H9 (cell line): ENCODE measurements around the gene MPHOSPH10. TPM values are rescaled to one million over a fixed set of nuclear protein-coding genes. Genes with fewer than 3 reads are reported as not detected.

Experiments used
- DNase-seq: peaks from one replicate; pipeline ENCODE4 v3.0.0-alpha.2; 2017
- H2AFZ ChIP-seq: one replicate; pipeline ENCODE4 v1.6.1; 2013; ENCODE audit warnings: mild to moderate bottlenecking, low read length, control low read depth, moderate library complexity
- H2AK5ac ChIP-seq: 2 replicates; pipeline ENCODE4 v1.6.1; 2013; ENCODE audit warnings: low read length, control low read depth, mixed read lengths; ENCODE audit not compliant: insufficient read length
- H2BK120ac ChIP-seq: one replicate; pipeline ENCODE4 v1.6.1; 2013; ENCODE audit warnings: low read depth, mild to moderate bottlenecking, low read length, control low read depth, inconsistent platforms; ENCODE audit not compliant: poor library complexity, severe bottlenecking
- H2BK12ac ChIP-seq: 2 replicates; pipeline ENCODE4 v1.6.1; 2013; ENCODE audit warnings: low read length, control low read depth, mixed read lengths, low read depth; ENCODE audit not compliant: insufficient read length
- H2BK15ac ChIP-seq: 2 replicates; pipeline ENCODE4 v1.6.1; 2013; ENCODE audit warnings: low read depth, low read length, control low read depth
- H2BK20ac ChIP-seq: one replicate; pipeline ENCODE4 v1.6.1; 2013; ENCODE audit warnings: low read depth, mild to moderate bottlenecking, low read length, control low read depth, inconsistent platforms; ENCODE audit not compliant: poor library complexity, severe bottlenecking
- H2BK5ac ChIP-seq: 2 replicates; pipeline ENCODE4 v1.6.1; 2013; ENCODE audit warnings: low read length, control low read depth, mixed read lengths; ENCODE audit not compliant: insufficient read length
- H3K14ac ChIP-seq: 2 replicates; pipeline ENCODE4 v1.6.1; 2013; ENCODE audit warnings: low read length, control low read depth; ENCODE audit not compliant: insufficient read depth
- H3K18ac ChIP-seq: 2 replicates; pipeline ENCODE4 v1.6.1; 2013; ENCODE audit warnings: low read depth, mild to moderate bottlenecking, mixed read lengths, low read length, control low read depth; ENCODE audit not compliant: insufficient read length
- H3K23ac ChIP-seq: 2 replicates; pipeline ENCODE4 v1.6.1; 2013; ENCODE audit warnings: low read length, control low read depth, mixed read lengths, low read depth; ENCODE audit not compliant: insufficient read length
- H3K23me2 ChIP-seq: 2 replicates; pipeline ENCODE4 v1.6.1; 2013; ENCODE audit warnings: low read depth, mild to moderate bottlenecking, mixed read lengths, low read length, control low read depth; ENCODE audit not compliant: insufficient read length, poor library complexity, severe bottlenecking
- H3K27ac ChIP-seq: 2 replicates; pipeline ENCODE4 v1.5.1; 2013; ENCODE audit warnings: low read length, control low read depth, mixed read lengths, low read depth; ENCODE audit not compliant: insufficient read length
- H3K27me3 ChIP-seq: 2 replicates; pipeline ENCODE4 v1.6.1; 2013; ENCODE audit warnings: low read length, control low read depth, inconsistent platforms; ENCODE audit not compliant: insufficient read depth
- H3K4ac ChIP-seq: 2 replicates; pipeline ENCODE4 v1.6.1; 2013; ENCODE audit warnings: low read depth, mild to moderate bottlenecking, control low read depth, inconsistent platforms, low read length, moderate library complexity
- H3K4me1 ChIP-seq: 2 replicates; pipeline ENCODE4 v1.6.1; 2013; ENCODE audit warnings: low read length, control low read depth, inconsistent platforms; ENCODE audit not compliant: insufficient read depth
- H3K4me2 ChIP-seq: 2 replicates; pipeline ENCODE4 v1.6.1; 2013; ENCODE audit warnings: low read length, control low read depth, mixed read lengths; ENCODE audit not compliant: insufficient read length, insufficient read depth
- H3K56ac ChIP-seq: 2 replicates; pipeline ENCODE4 v1.6.1; 2013; ENCODE audit warnings: low read depth, mild to moderate bottlenecking, mixed read lengths, low read length, control low read depth; ENCODE audit not compliant: insufficient read length
- H3K79me1 ChIP-seq: 2 replicates; pipeline ENCODE4 v1.6.1; 2013; ENCODE audit warnings: low read depth, mild to moderate bottlenecking, moderate library complexity, low read length, control low read depth, inconsistent platforms; ENCODE audit not compliant: insufficient read depth, poor library complexity, severe bottlenecking
- H3K79me2 ChIP-seq: 2 replicates; pipeline ENCODE4 v1.6.1; 2013; ENCODE audit warnings: low read length, control low read depth, inconsistent platforms; ENCODE audit not compliant: insufficient read depth
- H3K9ac ChIP-seq: 2 replicates; pipeline ENCODE4 v1.6.1; 2013; ENCODE audit warnings: low read length, control low read depth, mixed read lengths; ENCODE audit not compliant: insufficient read length; ENCODE audit errors: extremely low read depth
- H3K9me3 ChIP-seq: one replicate; pipeline ENCODE4 v1.6.1; 2013; ENCODE audit warnings: low read depth, low read length, inconsistent platforms; ENCODE audit not compliant: control insufficient read depth
- H3T11ph ChIP-seq: one replicate; pipeline ENCODE4 v1.6.1; 2013; ENCODE audit warnings: mild to moderate bottlenecking, low read length, control low read depth, inconsistent platforms
- H4K20me1 ChIP-seq: one replicate; pipeline ENCODE4 v1.6.1; 2013; ENCODE audit not compliant: control insufficient read depth, insufficient read length, insufficient read depth
- H4K5ac ChIP-seq: 2 replicates; pipeline ENCODE4 v1.6.1; 2013; ENCODE audit warnings: low read depth, mild to moderate bottlenecking, mixed read lengths, low read length, control low read depth; ENCODE audit not compliant: insufficient read length
- H4K8ac ChIP-seq: replicated peaks from 2 replicates; pipeline ENCODE4 v1.6.1; 2013; ENCODE audit warnings: low read length, control low read depth, mixed read lengths, low read depth; ENCODE audit not compliant: insufficient read length
- H4K91ac ChIP-seq: 2 replicates; pipeline ENCODE4 v1.6.1; 2013; ENCODE audit warnings: low read depth, mild to moderate bottlenecking, moderate library complexity, mixed read lengths, low read length, control low read depth; ENCODE audit not compliant: insufficient read length
- H3K27ac Mint-ChIP-seq, 3 experiments: 2 replicates in 2 of 3; 3 replicates in 1 of 3; pipeline ENCODE4 v1.8.0; 2020 to 2021; ENCODE audit warnings: mixed read lengths in 3 of 3, mild to moderate bottlenecking in 1 of 3, moderate library complexity in 1 of 3
- H3K27me3 Mint-ChIP-seq: 2 replicates; pipeline ENCODE4 v1.8.0; 2021; ENCODE audit warnings: low read depth, mild to moderate bottlenecking, moderate library complexity, mixed read lengths
- H3K36me3 Mint-ChIP-seq, 3 experiments: 2 replicates in 2 of 3; 3 replicates in 1 of 3; pipeline ENCODE4 v1.8.0; 2020 to 2021; ENCODE audit warnings: low read depth in 3 of 3, mixed read lengths in 3 of 3; ENCODE audit not compliant: insufficient read depth in 1 of 3
- H3K4me1 Mint-ChIP-seq, 2 experiments: 2 replicates each; pipeline ENCODE4 v1.8.0; 2020; ENCODE audit warnings: mixed read lengths in 2 of 2
- H3K4me3 Mint-ChIP-seq, 2 experiments: 2 replicates in 1 of 2; 3 replicates in 1 of 2; pipeline ENCODE4 v1.8.0; 2020 to 2021; ENCODE audit warnings: mild to moderate bottlenecking in 2 of 2, mixed read lengths in 2 of 2, moderate library complexity in 1 of 2
- H3K9me3 Mint-ChIP-seq, 2 experiments: 2 replicates in 1 of 2; 3 replicates in 1 of 2; pipeline ENCODE4 v1.8.0; 2020; ENCODE audit warnings: mild to moderate bottlenecking in 2 of 2, mixed read lengths in 2 of 2, moderate library complexity in 1 of 2
- CTCF ChIP-seq: fragments of 200-600 bp; sonication (generic); conservative IDR thresholded peaks from 3 replicates; pipeline ENCODE4 v1.8.0; 2021; ENCODE audit warnings: antibody characterized with exemption, mild to moderate bottlenecking
- WGBS: extraction: QIAGEN DNeasy Blood & Tissue Kit; methylation state at CpG from one replicate; pipeline ENCODE4 v1.1.7; 2013; ENCODE audit warnings: missing lambda C conversion rate, low lambda C conversion rate, mixed read lengths; ENCODE audit not compliant: insufficient read length; ENCODE audit errors: extremely low coverage; 5-methylcytosine and 5-hydroxymethylcytosine counted together
- total RNA-seq: library from RNA; stranded (reverse); gene quantifications from 2 replicates; pipeline ENCODE4 v1.2.1, GENCODE V29; 2021

MPHOSPH10 gene
- total RNA-seq, 1 experiment from 2014 or later: 42.1 TPM

- no peak overlapping the region for H4K91ac ChIP-seq
- no peak overlapping the region for H3K9ac ChIP-seq
- H4K20me1 ChIP-seq: no peaks in the 10 kb centered on the region
- no peak overlapping the region for H3K56ac ChIP-seq
- no peak overlapping the region for H2BK12ac ChIP-seq
- no peaks in the 10 kb centered on the region for H3K27me3 ChIP-seq
- TF ChIP-seq CTCF: no peak
- H2BK120ac ChIP-seq: no peak overlapping the region
- H3K4ac ChIP-seq: no peak overlapping the region
- DNase-seq: no peak
- no peak overlapping the region for H4K5ac ChIP-seq
- H3K79me2 ChIP-seq: no peaks in the 10 kb centered on the region
- no peak overlapping the region for H3K4me3 Mint-ChIP-seq
- peaks cover 4% of the 10 kb centered on the region for H3K27me3 Mint-ChIP-seq
- H2AFZ ChIP-seq: no peak overlapping the region
- H3K36me3 Mint-ChIP-seq: peaks cover 6 to 12% (median 10%) of the 10 kb centered on the region in 3 experiments; a peak in 6 of 7 replicates
- no peak overlapping the region for H3K14ac ChIP-seq
- no peak overlapping the region for H3K4me2 ChIP-seq
- H3K23me2 ChIP-seq: no peaks in the 10 kb centered on the region
- no peak overlapping the region for H2BK15ac ChIP-seq
- no peak overlapping the region for H3K27ac ChIP-seq
- peaks cover 10 to 23% of the 10 kb centered on the region in 2 experiments for H3K4me1 Mint-ChIP-seq
- no peaks in the 10 kb centered on the region for H3K9me3 Mint-ChIP-seq
- no peak overlapping the region for H2BK5ac ChIP-seq
- WGBS: no CpG with 5 or more reads among the region's 8 CpGs
- H3K18ac ChIP-seq: no peak overlapping the region
- H4K8ac ChIP-seq: no peak overlapping the region
- H3K79me1 ChIP-seq: no peaks in the 10 kb centered on the region
- no peaks in the 10 kb centered on the region for H3K9me3 ChIP-seq
- no peak overlapping the region for H2AK5ac ChIP-seq
- no peak overlapping the region for H2BK20ac ChIP-seq
- H3K4me1 ChIP-seq: no peaks in the 10 kb centered on the region; the same call in 1 of the 2 replicates
- H3K27ac Mint-ChIP-seq: no peak overlapping the region
- no peak overlapping the region for H3T11ph ChIP-seq
- no peak overlapping the region for H3K23ac ChIP-seq
Measured at GRCh38 chr2:71154279-71154678, 23.8 kb downstream of the MPHOSPH10 start.
